Naive thymus-derived CD4-positive, alpha-beta T cell (primary cell): Measurements from ENCODE around the gene TCEAL2. TPM values are rescaled to one million over a fixed set of nuclear protein-coding genes. Genes with fewer than 3 reads are reported as not detected.
"Not testable (repeated sequence)": the region's sequence is repeated elsewhere in the genome, so short reads cannot be mapped to it uniquely, and the experiment has no call there.

Source experiments
- ATAC-seq: fragments of 150-1000 bp; cut with Tn5 transposase; 2 replicates; pipeline ENCODE4 v1.10.0; 2021; ENCODE audit warnings: mild to moderate bottlenecking, moderate library complexity
- CTCF ChIA-PET: fragments of 350-600 bp; sonication (Branson Sonifier 250); formaldehyde crosslinking; loops from one replicate; lab custom pipeline; 2021; ENCODE audit warnings: antibody characterized with exemption; lab: Charles Lee
- POLR2A ChIA-PET: fragments of 350-600 bp; sonication (Branson Sonifier 250); formaldehyde crosslinking; loops from one replicate; lab custom pipeline; 2021; ENCODE audit warnings: antibody characterized with exemption, inconsistent platforms; lab: Charles Lee
- DNase-seq, 9 donors: peaks; one replicate each; pipeline versions ENCODE4 v3.0.0 to v3.0.0-alpha.2; 2020 to 2022; ENCODE audit warnings: mixed read lengths in 1 of 9
- H3K27ac ChIP-seq: one replicate; pipeline ENCODE4 v1.7.0; 2013; ENCODE audit warnings: mild to moderate bottlenecking, low read depth, low read length, moderate library complexity
- H3K27me3 ChIP-seq, 2 donors: one replicate each; pipeline ENCODE4 v1.7.0; 2013; ENCODE audit warnings: low read length in 2 of 2, mild to moderate bottlenecking in 2 of 2, moderate library complexity in 2 of 2; ENCODE audit not compliant: control insufficient read depth in 2 of 2, insufficient read depth in 2 of 2
- H3K36me3 ChIP-seq, 3 experiments: 1 replicate in 2 of 3; 2 replicates in 1 of 3; pipeline ENCODE4 v1.7.0; 2013; ENCODE audit warnings: low read length in 3 of 3, mild to moderate bottlenecking in 3 of 3, moderate library complexity in 1 of 3; ENCODE audit not compliant: insufficient read depth in 3 of 3, control insufficient read depth in 2 of 3
- H3K4me1 ChIP-seq, 2 donors: one replicate each; pipeline ENCODE4 v1.7.0; 2013; ENCODE audit warnings: low read length in 2 of 2, mild to moderate bottlenecking in 2 of 2, moderate library complexity in 1 of 2; ENCODE audit not compliant: control insufficient read depth in 2 of 2, insufficient read depth in 2 of 2
- H3K4me3 ChIP-seq: 2 replicates; pipeline ENCODE4 v1.7.0; 2013; ENCODE audit warnings: mild to moderate bottlenecking, low read length
- H3K9me3 ChIP-seq, 3 experiments: 1 replicate in 2 of 3; 2 replicates in 1 of 3; pipeline ENCODE4 v1.7.0; 2013; ENCODE audit warnings: low read length in 3 of 3; ENCODE audit not compliant: control insufficient read depth in 2 of 3
- H3K27ac Mint-ChIP-seq, 9 donors: one replicate each; pipeline ENCODE4 v1.8.0; 2020 to 2022; ENCODE audit warnings: mixed read lengths in 9 of 9, mild to moderate bottlenecking in 8 of 9, moderate library complexity in 5 of 9, inconsistent platforms in 2 of 9
- H3K27me3 Mint-ChIP-seq, 5 donors: one replicate each; pipeline ENCODE4 v1.8.0; 2021 to 2022; ENCODE audit warnings: mixed read lengths in 5 of 5, mild to moderate bottlenecking in 1 of 5
- H3K36me3 Mint-ChIP-seq, 5 donors: one replicate each; pipeline ENCODE4 v1.8.0; 2020 to 2022; ENCODE audit warnings: mixed read lengths in 5 of 5, mild to moderate bottlenecking in 3 of 5, inconsistent platforms in 1 of 5
- H3K4me1 Mint-ChIP-seq, 7 donors: one replicate each; pipeline ENCODE4 v1.8.0; 2020 to 2022; ENCODE audit warnings: mixed read lengths in 7 of 7, mild to moderate bottlenecking in 3 of 7, inconsistent platforms in 1 of 7
- H3K4me3 Mint-ChIP-seq, 10 donors: one replicate each; pipeline ENCODE4 v1.8.0; 2020 to 2022; ENCODE audit warnings: mild to moderate bottlenecking in 10 of 10, mixed read lengths in 10 of 10, moderate library complexity in 6 of 10, inconsistent platforms in 2 of 10
- H3K9me3 Mint-ChIP-seq, 11 donors: one replicate each; pipeline ENCODE4 v1.8.0; 2020 to 2022; ENCODE audit warnings: mixed read lengths in 11 of 11, mild to moderate bottlenecking in 4 of 11, inconsistent platforms in 1 of 11, moderate library complexity in 1 of 11
- intact Hi-C, 2 donors: fragments of 100-400 bp; cut with micrococcal nuclease; formaldehyde crosslinking; loops; one replicate each; pipeline ENCODE4 v1.15.1; 2023
- polyA plus RNA-seq, 2 donors: library from polyadenylated mRNA; unstranded; fragments of 300-500 nt; fragmentation: Illumina TruSeq; gene quantifications; one replicate each; pipeline ENCODE4 v1.2.3, GENCODE V29; 2021
- total RNA-seq, 6 experiments: library from RNA in 5 of 6; stranded (reverse) in 5 of 6; gene quantifications; 1 replicate in 5 of 6; 2 replicates in 1 of 6; pipeline ENCODE4 v1.2.3 and lab custom pipeline; 2021 to 2026

Gene TCEAL2
- total RNA-seq, result 1 to 10 TPM in 4 of 5 experiments, not detected in 1; 1.1 to 2.5 (median 2.1) TPM
- polyA plus RNA-seq, result 1 to 10 TPM in 1 of 2 donors, under 1 TPM in 1; 0.45 to 1.0 TPM
- 1.3 reads per million, percentile 2 among the genes with 10 or more reads in this experiment for total RNA-seq (lab: John Stamatoyannopoulos, UW)

DNA sequence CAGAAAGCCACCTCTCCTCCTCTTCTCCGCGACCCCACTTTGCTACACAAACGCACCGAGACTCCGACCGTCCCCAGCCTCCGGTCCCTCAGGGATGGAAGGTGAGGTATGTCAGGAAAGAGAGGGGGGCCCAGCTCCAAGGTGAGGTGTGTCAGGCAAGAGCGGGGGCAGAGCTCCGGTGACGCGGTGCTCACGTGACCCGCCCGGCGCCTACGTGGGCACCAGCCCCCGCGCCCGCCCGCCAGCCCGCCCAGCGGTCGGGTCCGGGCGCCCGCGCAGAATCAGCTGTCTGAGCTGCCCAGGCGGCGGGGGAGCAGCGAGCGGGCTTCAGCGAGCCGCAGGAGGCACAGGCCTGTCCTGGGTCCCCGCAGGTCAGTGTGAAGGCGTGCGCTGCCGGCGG is at the start of gene TCEAL2:
TCEAL2 (plus strand) TSS at position 244 of the 400 bp plus-strand sequence. CDS start 1,152 bp downstream, outside the sequence.
- Mint-ChIP-seq H3K4me3 (peak within 1 kb of the TSS; percentile 24 to 81 (median 64)), H3K4me1 (peaks cover 0 to 11% (median 7%) of the 10 kb centered on the region in 7 donors), H3K27ac (peak within 1 kb of the TSS in 2 of 9 donors; percentile 20 to 26), H3K27me3 (peaks cover 22 to 40% (median 33%) of the 10 kb centered on the region in 5 donors)
- H3K4me1 ChIP-seq, POLR2A ChIA-PET, intact Hi-C loops, H3K9me3 ChIP-seq, H3K9me3 Mint-ChIP-seq, H3K36me3 ChIP-seq, H3K4me3 ChIP-seq, H3K36me3 Mint-ChIP-seq, CTCF ChIA-PET, H3K27ac ChIP-seq, H3K27me3 ChIP-seq: not testable (repeated sequence)
- peak; percentile 47 for ATAC-seq
- DNase-seq, result peak in 1 of 9 donors; percentile 25

GRCh38 chrX:102077426-102077825 is 48.1 kb upstream of the TCEAL2 start:
- H3K36me3 Mint-ChIP-seq, result no peaks in the 10 kb centered on the region
- no peak overlapping the region for H3K4me3 Mint-ChIP-seq
- Histone ChIP-seq H3K4me1 (no peaks in the 10 kb centered on the region), H3K4me3 (no peak overlapping the region), H3K36me3 (no peaks in the 10 kb centered on the region), H3K27ac (no peak overlapping the region), H3K9me3 (no peaks in the 10 kb centered on the region), H3K27me3 (no peaks in the 10 kb centered on the region)
- no peaks in the 10 kb centered on the region for H3K9me3 Mint-ChIP-seq
- ATAC-seq, result no peak
- intact Hi-C loops, result no loop called here
- H3K27ac Mint-ChIP-seq, result no peak overlapping the region
- POLR2A ChIA-PET, result no interaction called here
- H3K27me3 Mint-ChIP-seq, result peaks cover 3 to 22% (median 9%) of the 10 kb centered on the region in 5 donors
- CTCF ChIA-PET, result no interaction called here
- H3K4me1 Mint-ChIP-seq, result no peaks in the 10 kb centered on the region
- DNase-seq, result no peak

- Mint-ChIP-seq H3K4me1 (no peaks in the 10 kb centered on the region), H3K27me3 (peaks cover 4 to 18% (median 6%) of the 10 kb centered on the region in 5 donors), H3K27ac (no peak overlapping the region), H3K4me3 (no peak overlapping the region), H3K9me3 (no peaks in the 10 kb centered on the region), H3K36me3 (no peaks in the 10 kb centered on the region)
- POLR2A ChIA-PET, result no interaction called here
- H3K4me3 ChIP-seq, result no peak overlapping the region
- no peaks in the 10 kb centered on the region for H3K4me1 ChIP-seq
- H3K27me3 ChIP-seq, result no peaks in the 10 kb centered on the region
- CTCF ChIA-PET, result no interaction called here
- no peak for DNase-seq
- no peaks in the 10 kb centered on the region for H3K9me3 ChIP-seq
- no peaks in the 10 kb centered on the region for H3K36me3 ChIP-seq
- no peak overlapping the region for H3K27ac ChIP-seq
- intact Hi-C loops, result loop anchor here in 1 of 2 donors (5.0 to 10.0 kb wide), 2 partner anchors 488 to 671 kb away; no protein-coding TSS in a partner anchor
- no peak for ATAC-seq
Observed at GRCh38 chrX:102085706-102086105, 39.8 kb upstream of the TCEAL2 start.

- Mint-ChIP-seq H3K27ac (no peak overlapping the region), H3K4me1 (no peaks in the 10 kb centered on the region), H3K27me3 (peaks cover 0 to 22% (median 10%) of the 10 kb centered on the region in 5 donors), H3K4me3 (no peak overlapping the region), H3K9me3 (peaks cover 0 to 12% (median 2%) of the 10 kb centered on the region in 11 donors), H3K36me3 (no peaks in the 10 kb centered on the region)
- DNase-seq, result no peak
- intact Hi-C loops, result no loop called here
- POLR2A ChIA-PET, result no interaction called here
- Histone ChIP-seq H3K9me3 (no peaks in the 10 kb centered on the region), H3K4me1 (no peaks in the 10 kb centered on the region), H3K27me3 (no peaks in the 10 kb centered on the region), H3K27ac (no peak overlapping the region), H3K4me3 (no peak overlapping the region), H3K36me3 (no peaks in the 10 kb centered on the region)
- no peak for ATAC-seq
- CTCF ChIA-PET, result no interaction called here
Observed at GRCh38 chrX:102113367-102113766, 12.1 kb upstream of the TCEAL2 start.

DNA sequence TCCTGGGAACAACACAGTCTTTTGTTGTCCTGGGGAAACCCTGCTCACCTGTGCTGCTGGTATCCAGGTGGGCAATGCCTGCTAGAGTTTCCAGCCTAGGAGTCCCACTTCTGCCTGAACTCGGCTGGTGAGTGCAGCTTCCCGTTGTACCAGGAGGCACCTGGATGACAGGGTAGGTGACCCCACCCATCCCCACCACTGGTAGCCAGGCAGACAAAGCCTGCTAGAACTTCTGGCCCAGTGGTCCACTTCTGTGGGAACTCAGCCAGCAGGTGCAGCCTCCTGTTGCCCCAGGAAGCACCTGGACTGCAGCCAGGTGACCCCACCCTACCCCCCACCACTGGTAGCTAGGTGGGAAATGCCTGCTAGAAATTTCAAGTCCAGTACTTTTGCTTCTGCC is 9.7 kb upstream of the TCEAL2 start:
- DNase-seq (no peak), ATAC-seq (no peak)
- Mint-ChIP-seq H3K4me1 (no peaks in the 10 kb centered on the region), H3K27me3 (peaks cover 0 to 22% (median 18%) of the 10 kb centered on the region in 5 donors), H3K4me3 (no peak overlapping the region), H3K36me3 (no peaks in the 10 kb centered on the region), H3K27ac (no peak overlapping the region), H3K9me3 (peaks cover 0 to 12% (median 2%) of the 10 kb centered on the region in 11 donors)
- no peak overlapping the region for H3K4me3 ChIP-seq
- ChIA-PET POLR2A (no interaction called here), CTCF (no interaction called here)
- no peaks in the 10 kb centered on the region for H3K9me3 ChIP-seq
- no peaks in the 10 kb centered on the region for H3K36me3 ChIP-seq
- H3K4me1 ChIP-seq, result no peaks in the 10 kb centered on the region
- no peak overlapping the region for H3K27ac ChIP-seq
- no peaks in the 10 kb centered on the region for H3K27me3 ChIP-seq
- intact Hi-C loops, result no loop called here

- DNase-seq, intact Hi-C loops, H3K36me3 ChIP-seq, H3K27ac ChIP-seq, H3K4me3 ChIP-seq, ATAC-seq, H3K36me3 Mint-ChIP-seq, CTCF ChIA-PET, POLR2A ChIA-PET, H3K27me3 ChIP-seq, H3K9me3 ChIP-seq, H3K9me3 Mint-ChIP-seq, H3K4me1 ChIP-seq: not testable (repeated sequence)
- H3K4me3 Mint-ChIP-seq, result peak overlapping the region in 9 of 10 donors; percentile 54 to 81 (median 65)
- peaks cover 0 to 11% (median 7%) of the 10 kb centered on the region in 7 donors for H3K4me1 Mint-ChIP-seq
- H3K27ac Mint-ChIP-seq, result peak overlapping the region in 2 of 9 donors; percentile 20 to 26
- peaks cover 22 to 39% (median 33%) of the 10 kb centered on the region in 5 donors for H3K27me3 Mint-ChIP-seq
Observed at GRCh38 chrX:102125014-102125413, 465 bp upstream of the TCEAL2 start.
